ENCODE results near the gene ENAH.

The ENAH gene

GRCh38 chr1:225471453-225472301 is 181.2 kb downstream of the ENAH start:
- no peak for DNase-seq (ENCODE audit: low spot score)

- no peak for DNase-seq (ENCODE audit: low spot score)
Measured at GRCh38 chr1:225471109-225471452, 181.8 kb downstream of the ENAH start.

GRCh38 chr1:225470211-225471108 is 182.5 kb downstream of the ENAH start:
- no peak for DNase-seq (ENCODE audit: low spot score)

- DNase-seq (ENCODE audit: low spot score): no peak
Measured at GRCh38 chr1:225469051-225469450, 183.9 kb downstream of the ENAH start.

- DNase-seq (ENCODE audit: low spot score): no peak
Measured at GRCh38 chr1:225468270-225469020, 184.5 kb downstream of the ENAH start.

GRCh38 chr1:225467193-225468020 is 185.5 kb downstream of the ENAH start:
- DNase-seq (ENCODE audit: low spot score): peak; percentile 97

- DNase-seq (ENCODE audit: low spot score): no peak
Measured at GRCh38 chr1:225466848-225467192, 186.1 kb downstream of the ENAH start.

GRCh38 chr1:225465793-225466517 is 187.0 kb downstream of the ENAH start:
- DNase-seq (ENCODE audit: low spot score): no peak

GRCh38 chr1:225464851-225465792 is 187.8 kb downstream of the ENAH start:
- DNase-seq (ENCODE audit: low spot score): no peak

GRCh38 chr1:225462714-225463574 is 190.0 kb downstream of the ENAH start:
- no peak for DNase-seq (ENCODE audit: low spot score)

- no peak for DNase-seq (ENCODE audit: low spot score)
Measured at GRCh38 chr1:225462429-225462713, 190.6 kb downstream of the ENAH start.

- no peak for DNase-seq (ENCODE audit: low spot score)
Measured at GRCh38 chr1:225461533-225462428, 191.1 kb downstream of the ENAH start.

GRCh38 chr1:225460737-225461532 is 192.0 kb downstream of the ENAH start:
- no peak for DNase-seq (ENCODE audit: low spot score)

- DNase-seq (ENCODE audit: low spot score): no peak
Measured at GRCh38 chr1:225460021-225460736, 192.7 kb downstream of the ENAH start.

GRCh38 chr1:225458222-225458631 is 194.7 kb downstream of the ENAH start:
- no peak for DNase-seq (ENCODE audit: low spot score)

- no peak for DNase-seq (ENCODE audit: low spot score)
Measured at GRCh38 chr1:225454733-225455132, 198.2 kb downstream of the ENAH start.

Measured in NAMALWA (cell line).